ENCODE results near the gene FHIT.
"Not testable (repeated sequence)": the region's sequence is repeated elsewhere in the genome, so short reads cannot be mapped to it uniquely, and the experiment has no call there.

The FHIT gene

GRCh38 chr3:59809016-59809415 is 1442.2 kb downstream of the FHIT start:
- Histone ChIP-seq H3F3A (ENCODE audit: control insufficient read depth, insufficient read depth) (no peaks in the 10 kb centered on the region), H4K20me1 (ENCODE audit: control insufficient read depth, insufficient read depth, low read depth, low read length) (no peaks in the 10 kb centered on the region), H3K36me3 (ENCODE audit: control insufficient read depth, low read length) (no peaks in the 10 kb centered on the region), H3K9me2 (replicated peaks; ENCODE audit: control insufficient read depth, low read length) (no peaks in the 10 kb centered on the region), H3K27me3 (ENCODE audit: control insufficient read depth, low read length) (no peaks in the 10 kb centered on the region), H3K4me2 (ENCODE audit: low read length) (no peak overlapping the region), H3K4me1 (ENCODE audit: control insufficient read depth, low read length) (peaks cover 19% of the 10 kb centered on the region), H3K4me3 (ENCODE audit: low read length) (no peak overlapping the region), H3K9me3 (ENCODE audit: control insufficient read depth, insufficient read depth, low read length) (no peaks in the 10 kb centered on the region), H3K79me2 (ENCODE audit: control insufficient read depth, low read length) (no peaks in the 10 kb centered on the region), H3K27ac (ENCODE audit: low read depth, low read length) (no peak overlapping the region)
- TF ChIP-seq EZH2phosphoT487 (IDR thresholded peaks at IDR 0.05; ENCODE audit: borderline replicate concordance, low read length) (no peak), CTCF (IDR thresholded peaks at IDR 0.05; ENCODE audit: low read depth, low read length, poor library complexity, severe bottlenecking) (no peak)

- no peaks in the 10 kb centered on the region for H3K79me2 ChIP-seq (ENCODE audit: control insufficient read depth, low read length)
- H3K4me3 ChIP-seq (ENCODE audit: low read length) = no peak overlapping the region
- no peaks in the 10 kb centered on the region for H3K9me2 ChIP-seq (replicated peaks; ENCODE audit: control insufficient read depth, low read length)
- H3K27me3 ChIP-seq (ENCODE audit: control insufficient read depth, low read length) = no peaks in the 10 kb centered on the region
- H3K36me3 ChIP-seq (ENCODE audit: control insufficient read depth, low read length) = no peaks in the 10 kb centered on the region
- H3K27ac ChIP-seq (ENCODE audit: low read depth, low read length) = no peak overlapping the region
- no peaks in the 10 kb centered on the region for H3K9me3 ChIP-seq (ENCODE audit: control insufficient read depth, insufficient read depth, low read length)
- TF ChIP-seq EZH2phosphoT487 (IDR thresholded peaks at IDR 0.05; ENCODE audit: borderline replicate concordance, low read length) (no peak), CTCF (IDR thresholded peaks at IDR 0.05; ENCODE audit: low read depth, low read length, poor library complexity, severe bottlenecking) (no peak)
- no peak overlapping the region for H3K4me2 ChIP-seq (ENCODE audit: low read length)
- H3F3A ChIP-seq (ENCODE audit: control insufficient read depth, insufficient read depth) = no peaks in the 10 kb centered on the region
- H4K20me1 ChIP-seq (ENCODE audit: control insufficient read depth, insufficient read depth, low read depth, low read length) = no peaks in the 10 kb centered on the region
- H3K4me1 ChIP-seq (ENCODE audit: control insufficient read depth, low read length) = peaks cover 19% of the 10 kb centered on the region
Measured at GRCh38 chr3:59808446-59808845, 1442.8 kb downstream of the FHIT start.

- no peaks in the 10 kb centered on the region for H3K9me3 ChIP-seq (ENCODE audit: control insufficient read depth, insufficient read depth, low read length)
- H3K36me3 ChIP-seq (ENCODE audit: control insufficient read depth, low read length) = no peaks in the 10 kb centered on the region
- H3F3A ChIP-seq (ENCODE audit: control insufficient read depth, insufficient read depth) = no peaks in the 10 kb centered on the region
- H3K27me3 ChIP-seq (ENCODE audit: control insufficient read depth, low read length) = no peaks in the 10 kb centered on the region
- no peaks in the 10 kb centered on the region for H3K79me2 ChIP-seq (ENCODE audit: control insufficient read depth, low read length)
- no peaks in the 10 kb centered on the region for H4K20me1 ChIP-seq (ENCODE audit: control insufficient read depth, insufficient read depth, low read depth, low read length)
- H3K4me2 ChIP-seq (ENCODE audit: low read length) = no peak overlapping the region
- no peak for TF ChIP-seq CTCF (IDR thresholded peaks at IDR 0.05; ENCODE audit: low read depth, low read length, poor library complexity, severe bottlenecking)
- no peak for TF ChIP-seq EZH2phosphoT487 (IDR thresholded peaks at IDR 0.05; ENCODE audit: borderline replicate concordance, low read length)
- no peaks in the 10 kb centered on the region for H3K9me2 ChIP-seq (replicated peaks; ENCODE audit: control insufficient read depth, low read length)
- H3K4me1 ChIP-seq (ENCODE audit: control insufficient read depth, low read length) = no peaks in the 10 kb centered on the region
- no peak overlapping the region for H3K4me3 ChIP-seq (ENCODE audit: low read length)
- H3K27ac ChIP-seq (ENCODE audit: low read depth, low read length) = no peak overlapping the region
Measured at GRCh38 chr3:59803268-59803667, 1448.0 kb downstream of the FHIT start.

- not testable (repeated sequence) for H3K9me2 ChIP-seq (replicated peaks; ENCODE audit: control insufficient read depth, low read length); H3K79me2 ChIP-seq (ENCODE audit: control insufficient read depth, low read length); H3K27ac ChIP-seq (ENCODE audit: low read depth, low read length); H3K4me1 ChIP-seq (ENCODE audit: control insufficient read depth, low read length); H3K4me3 ChIP-seq (ENCODE audit: low read length); H3K36me3 ChIP-seq (ENCODE audit: control insufficient read depth, low read length); H3K27me3 ChIP-seq (ENCODE audit: control insufficient read depth, low read length); H4K20me1 ChIP-seq (ENCODE audit: control insufficient read depth, insufficient read depth, low read depth, low read length); H3K4me2 ChIP-seq (ENCODE audit: low read length); H3F3A ChIP-seq (ENCODE audit: control insufficient read depth, insufficient read depth); H3K9me3 ChIP-seq (ENCODE audit: control insufficient read depth, insufficient read depth, low read length)
Measured at GRCh38 chr3:59802453-59802852, 1448.8 kb downstream of the FHIT start.
